ENCODE measurements around the gene MS4A3.
"Not testable (repeated sequence)": the region's sequence is repeated elsewhere in the genome, so short reads cannot be mapped to it uniquely, and the experiment has no call there.

Gene MS4A3

GRCh38 chr11:60065801-60066200, 9.3 kb downstream of the MS4A3 start:
- no peaks in the 10 kb centered on the region for H3K27me3 ChIP-seq (ENCODE audit: insufficient read depth, poor library complexity, severe bottlenecking)
- no peaks in the 10 kb centered on the region for H3K9me3 ChIP-seq (ENCODE audit: severe bottlenecking)
- no peaks in the 10 kb centered on the region for H3K4me1 ChIP-seq (ENCODE audit: insufficient read depth, poor library complexity, severe bottlenecking)
- no peaks in the 10 kb centered on the region for H3K36me3 ChIP-seq (ENCODE audit: low read depth)
- H3K4me3 ChIP-seq (ENCODE audit: severe bottlenecking), result no peak overlapping the region
- ATAC-seq (ENCODE audit: low read depth), result no peak
- no peak for TF ChIP-seq CTCF (IDR thresholded peaks at IDR 0.05; ENCODE audit: poor library complexity, severe bottlenecking)
- no peak for DNase-seq (ENCODE audit: low spot score)
- no peak overlapping the region for H3K27ac ChIP-seq (ENCODE audit: poor library complexity, severe bottlenecking)

GRCh38 chr11:60069450-60069849, 13.0 kb downstream of the MS4A3 start:
- ATAC-seq (ENCODE audit: low read depth) (no peak), DNase-seq (ENCODE audit: low spot score) (no peak)
- Histone ChIP-seq H3K9me3 (ENCODE audit: severe bottlenecking) (no peaks in the 10 kb centered on the region), H3K27me3 (ENCODE audit: insufficient read depth, poor library complexity, severe bottlenecking) (no peaks in the 10 kb centered on the region), H3K36me3 (ENCODE audit: low read depth) (no peaks in the 10 kb centered on the region), H3K4me1 (ENCODE audit: insufficient read depth, poor library complexity, severe bottlenecking) (no peaks in the 10 kb centered on the region), H3K4me3 (ENCODE audit: severe bottlenecking) (no peak overlapping the region), H3K27ac (ENCODE audit: poor library complexity, severe bottlenecking) (no peak overlapping the region)
- no peak for TF ChIP-seq CTCF (IDR thresholded peaks at IDR 0.05; ENCODE audit: poor library complexity, severe bottlenecking)

- not testable (repeated sequence) for H3K9me3 ChIP-seq (ENCODE audit: severe bottlenecking); H3K36me3 ChIP-seq (ENCODE audit: low read depth); H3K4me1 ChIP-seq (ENCODE audit: insufficient read depth, poor library complexity, severe bottlenecking); H3K27me3 ChIP-seq (ENCODE audit: insufficient read depth, poor library complexity, severe bottlenecking); ATAC-seq (ENCODE audit: low read depth); DNase-seq (ENCODE audit: low spot score); H3K4me3 ChIP-seq (ENCODE audit: severe bottlenecking); H3K27ac ChIP-seq (ENCODE audit: poor library complexity, severe bottlenecking)
Measured at GRCh38 chr11:60071644-60072043, 15.2 kb downstream of the MS4A3 start.

- Histone ChIP-seq H3K9me3 (ENCODE audit: severe bottlenecking) (no peaks in the 10 kb centered on the region), H3K36me3 (ENCODE audit: low read depth) (no peaks in the 10 kb centered on the region), H3K27ac (ENCODE audit: poor library complexity, severe bottlenecking) (no peak overlapping the region), H3K4me3 (ENCODE audit: severe bottlenecking) (no peak overlapping the region), H3K27me3 (ENCODE audit: insufficient read depth, poor library complexity, severe bottlenecking) (no peaks in the 10 kb centered on the region), H3K4me1 (ENCODE audit: insufficient read depth, poor library complexity, severe bottlenecking) (no peaks in the 10 kb centered on the region)
- DNase-seq (ENCODE audit: low spot score) (no peak), ATAC-seq (ENCODE audit: low read depth) (no peak)
- no peak for TF ChIP-seq CTCF (IDR thresholded peaks at IDR 0.05; ENCODE audit: poor library complexity, severe bottlenecking)
Measured at GRCh38 chr11:60077216-60077817, 20.9 kb downstream of the MS4A3 start.

- ATAC-seq (ENCODE audit: low read depth), result no peak
- H3K27ac ChIP-seq (ENCODE audit: poor library complexity, severe bottlenecking), result no peak overlapping the region
- TF ChIP-seq CTCF (IDR thresholded peaks at IDR 0.05; ENCODE audit: poor library complexity, severe bottlenecking), result no peak
- H3K27me3 ChIP-seq (ENCODE audit: insufficient read depth, poor library complexity, severe bottlenecking), result no peaks in the 10 kb centered on the region
- H3K36me3 ChIP-seq (ENCODE audit: low read depth), result no peaks in the 10 kb centered on the region
- H3K4me1 ChIP-seq (ENCODE audit: insufficient read depth, poor library complexity, severe bottlenecking), result no peaks in the 10 kb centered on the region
- DNase-seq (ENCODE audit: low spot score), result no peak
- H3K9me3 ChIP-seq (ENCODE audit: severe bottlenecking), result no peaks in the 10 kb centered on the region
- no peak overlapping the region for H3K4me3 ChIP-seq (ENCODE audit: severe bottlenecking)
Measured at GRCh38 chr11:60077981-60078380, 21.5 kb downstream of the MS4A3 start.
